Kidney (tissue), 14 donors: ENCODE data around the gene NUDT22. TPM values are rescaled to one million over a fixed set of nuclear protein-coding genes. Genes with fewer than 3 reads are reported as not detected.
A peak's percentile ranks its signal among the peaks of the same experiment; 100 is the strongest.

Experiments used
- DNase-seq, 5 donors: peaks; one replicate each; pipeline ENCODE4 v3.0.0-alpha.2; 2013 to 2020
- FAIRE-seq: peaks from 2 replicates; lab custom pipeline; 2012; peaks lifted over from hg19 to GRCh38; lab: Jason Lieb, UNC
- H3K27ac ChIP-seq, 2 donors: one replicate each; pipeline ENCODE4 v1.7.0; 2013; ENCODE audit warnings: low read depth in 2 of 2, low read length in 2 of 2, inconsistent platforms in 1 of 2
- H3K27me3 ChIP-seq: one replicate; pipeline ENCODE4 v1.7.1; 2013; ENCODE audit warnings: low read length, inconsistent platforms; ENCODE audit not compliant: control insufficient read depth, insufficient read depth
- H3K36me3 ChIP-seq, 3 donors: one replicate each; pipeline versions ENCODE4 v1.7.0 to v1.7.1; 2013; ENCODE audit warnings: low read length in 3 of 3, control low read depth in 1 of 3, inconsistent platforms in 1 of 3; ENCODE audit not compliant: insufficient read depth in 3 of 3, control insufficient read depth in 2 of 3
- H3K4me1 ChIP-seq, 3 donors: one replicate each; pipeline versions ENCODE4 v1.7.0 to v1.7.1; 2013; ENCODE audit warnings: low read length in 3 of 3, inconsistent platforms in 1 of 3, low read depth in 1 of 3; ENCODE audit not compliant: control insufficient read depth in 2 of 3, insufficient read depth in 2 of 3
- H3K4me3 ChIP-seq, 3 donors: one replicate each; pipeline versions ENCODE4 v1.7.0 to v1.8.1; 2013; ENCODE audit warnings: low read length in 3 of 3, control low read depth in 1 of 3, inconsistent platforms in 1 of 3
- H3K9ac ChIP-seq, 3 donors: one replicate each; pipeline versions ENCODE4 v1.7.0 to v1.7.1; 2013; ENCODE audit warnings: low read length in 3 of 3, control low read depth in 1 of 3, inconsistent platforms in 1 of 3
- H3K9me3 ChIP-seq, 3 donors: one replicate each; pipeline versions ENCODE4 v1.7.0 to v1.7.1; 2013; ENCODE audit warnings: low read length in 3 of 3, control low read depth in 1 of 3, inconsistent platforms in 1 of 3; ENCODE audit not compliant: control insufficient read depth in 2 of 3, insufficient read depth in 1 of 3
- CTCF ChIP-seq: IDR thresholded peaks from 3 replicates; pipeline ENCODE4 v1.5.1; 2012; ENCODE audit warnings: mild to moderate bottlenecking, moderate library complexity, borderline replicate concordance; ENCODE audit not compliant: insufficient read depth; ENCODE audit errors: extremely low read depth
- intact Hi-C: fragments of 100-400 bp; cut with DNase I; formaldehyde crosslinking; loops from one replicate; pipeline ENCODE4 v1.11.1; 2022
- polyA plus RNA-seq: library from polyadenylated mRNA; stranded (reverse); fragments of 350-450 nt; fragmentation: Illumina TruSeq; extraction: RNeasy Lipid Tissue Mini Kit (QIAGEN cat#74804); gene quantifications from one replicate; pipeline ENCODE4 v1.2.3, GENCODE V29; 2014; ENCODE audit warnings: low read depth, low replicate concordance; ENCODE audit not compliant: insufficient read depth
- total RNA-seq: library from RNA; stranded (reverse); fragmentation: NEBNext Ultra II Directional; extraction: Animal tissue kit (Norgen Biotek cat#: 25700); gene quantifications from one replicate; pipeline ENCODE4 v1.2.1, GENCODE V29; 2021
- donor health status: control.
- donor health status: control.
- donor health status: control.
- donor health status: control.
- donor health status: control.
- donor health status: DM: yes; HTN: yes; CAD: no.
- donor health status: Normal renal cell carcinoma (clear cell type).

The NUDT22 gene
- total and polyA plus RNA-seq, 2 donors from 2014 or later = 64.5 to 150 TPM

GRCh38 chr11:64181506-64182411 lies 44.3 kb upstream of the NUDT22 start:
- intact Hi-C loops = no loop called here
- no peaks in the 10 kb centered on the region for H3K36me3 ChIP-seq
- peak overlapping the region in 1 of 3 donors; percentile 49 for H3K9ac ChIP-seq
- DNase-seq (peak; percentile 85 to 97 (median 91)), FAIRE-seq (no peak)
- peak overlapping the region; percentile 45 to 80 for H3K27ac ChIP-seq
- TF ChIP-seq CTCF = no peak
- peak overlapping the region in 1 of 3 donors; percentile 28 for H3K4me3 ChIP-seq
- no peaks in the 10 kb centered on the region for H3K27me3 ChIP-seq
- H3K4me1 ChIP-seq = peaks cover 0 to 23% (median 16%) of the 10 kb centered on the region in 3 donors
- no peaks in the 10 kb centered on the region for H3K9me3 ChIP-seq

DNA sequence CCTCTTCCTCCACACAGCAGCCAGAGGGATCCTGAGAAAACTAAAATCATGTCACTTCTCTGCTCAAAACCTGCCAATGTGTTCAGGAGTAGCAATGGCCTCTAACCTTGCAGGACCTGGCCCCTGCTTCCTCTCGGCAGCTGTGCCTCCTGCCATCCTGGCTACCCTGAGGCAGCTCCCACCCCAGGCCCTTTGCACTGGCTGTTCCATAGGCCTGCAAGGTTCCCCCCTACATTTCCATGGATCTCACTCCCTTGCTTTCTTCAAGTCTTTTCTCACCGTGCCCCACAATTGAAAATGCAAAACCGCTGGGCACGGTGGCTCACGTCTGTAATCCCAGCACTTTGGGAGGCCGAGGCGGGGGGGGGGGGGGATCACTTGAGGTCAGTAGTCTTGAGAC lies 42.2 kb upstream of the NUDT22 start:
- no peaks in the 10 kb centered on the region for H3K9me3 ChIP-seq
- peaks cover 0 to 23% (median 16%) of the 10 kb centered on the region in 3 donors for H3K4me1 ChIP-seq

GRCh38 chr11:64185175-64185692 lies 40.8 kb upstream of the NUDT22 start:
- Histone ChIP-seq H3K36me3 (peaks cover 0 to 3% (median 0%) of the 10 kb centered on the region in 3 donors), H3K4me1 (peaks cover 0 to 26% (median 18%) of the 10 kb centered on the region in 3 donors), H3K9ac (peak overlapping the region; percentile 43 to 98 (median 74)), H3K27ac (peak overlapping the region; percentile 97 to 100), H3K9me3 (no peaks in the 10 kb centered on the region), H3K4me3 (peak overlapping the region; percentile 60 to 91 (median 72)), H3K27me3 (no peaks in the 10 kb centered on the region)
- DNase-seq (peak in 2 of 5 donors; percentile 93 to 97), FAIRE-seq (no peak)
- TF ChIP-seq CTCF = peak; percentile 43
- intact Hi-C loops = no loop called here

More for the DNA sequence above, 42.2 kb upstream of the NUDT22 start:
- H3K9ac ChIP-seq = no peak overlapping the region
- H3K4me3 ChIP-seq = no peak overlapping the region
- H3K27me3 ChIP-seq = no peaks in the 10 kb centered on the region
- TF ChIP-seq CTCF = no peak
- DNase-seq (no peak), FAIRE-seq (no peak)
- intact Hi-C loops = no loop called here
- H3K27ac ChIP-seq = peak overlapping the region in 1 of 2 donors; percentile 41
- H3K36me3 ChIP-seq = no peaks in the 10 kb centered on the region
